AG08395 (cell line): ENCODE results near the gene TRIO.

Experiments
- DNase-seq: peaks from one replicate; pipeline ENCODE4 v3.0.0; 2012; ENCODE audit warnings: mixed read lengths, low spot score

The TRIO gene

DNA sequence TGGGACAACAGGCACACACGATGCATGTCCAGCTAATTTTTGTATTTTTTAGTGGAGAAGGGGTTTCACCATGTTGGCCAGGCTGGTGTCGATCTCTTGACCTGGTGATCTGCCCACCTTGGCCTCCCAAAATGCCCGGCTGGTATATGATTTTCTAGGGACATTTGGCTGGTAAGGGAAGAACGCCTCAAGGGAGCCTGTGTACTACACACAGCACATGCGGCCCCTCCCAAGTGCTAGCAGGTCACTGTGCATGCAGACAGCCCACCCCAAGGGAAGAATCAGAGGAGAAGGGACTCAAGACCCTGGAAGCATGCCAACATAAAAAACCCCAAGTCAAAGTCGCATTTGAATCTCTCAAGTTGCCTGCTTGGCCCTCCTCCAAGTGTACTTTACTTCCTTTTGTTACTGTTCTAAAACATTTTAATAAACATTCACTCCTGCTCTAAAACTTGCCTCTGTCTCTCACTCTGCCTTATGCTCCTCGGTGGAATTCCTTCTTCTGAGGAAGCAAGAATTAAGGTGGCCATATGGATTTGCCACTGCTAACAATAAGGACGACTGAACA is 414.1 kb downstream of the TRIO start:
- DNase-seq, result no peak

DNA sequence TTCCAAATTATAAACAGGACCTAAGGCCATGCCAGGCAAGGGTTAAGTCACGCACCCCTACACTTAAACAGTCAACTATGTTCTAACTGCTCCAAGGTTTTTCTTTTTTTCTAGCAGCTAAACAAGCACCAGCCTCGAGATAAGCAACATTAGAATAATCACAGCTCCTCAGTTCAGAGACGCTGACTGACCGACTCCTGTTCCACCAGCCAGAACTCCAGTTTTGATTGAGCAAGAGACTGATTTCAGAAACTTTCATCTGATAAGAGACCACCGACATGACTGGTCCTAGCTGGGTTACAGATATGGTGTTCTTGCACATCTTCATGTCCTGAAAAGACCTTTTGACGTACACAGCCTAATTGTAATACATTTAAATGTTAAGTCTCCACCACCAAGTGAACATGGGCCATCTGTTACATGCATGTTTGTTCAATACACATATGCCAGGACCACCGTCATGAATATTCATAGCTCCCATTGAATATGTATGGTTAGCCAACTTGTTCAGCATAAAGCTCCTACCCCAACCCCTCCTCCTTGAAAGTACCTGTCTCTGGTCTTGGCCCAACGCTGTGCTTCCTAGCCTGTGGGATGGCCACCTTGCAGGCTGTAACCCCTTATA is 414.8 kb downstream of the TRIO start:
- DNase-seq, result no peak
